SK-N-SH (cell line): ENCODE results near the gene ENPP7. TPM values are rescaled to one million over a fixed set of nuclear protein-coding genes. Genes with fewer than 3 reads are reported as not detected.

Source experiments
- CTCF ChIA-PET: fragments of 300-600, 350-600 bp; formaldehyde crosslinking; extraction: SDS; loops from one replicate; lab custom pipeline; 2021; lab: Yijun Ruan, JAX
- POLR2A ChIA-PET: fragments of 350-600 bp; sonication (Branson Sonifier 250); formaldehyde crosslinking; extraction: SDS; loops from one replicate; lab custom pipeline; 2020; ENCODE audit warnings: antibody characterized with exemption, inconsistent platforms; lab: Yijun Ruan, JAX
- DNase-seq: peaks from one replicate; pipeline ENCODE4 v3.0.0; 2012
- H2AFZ ChIP-seq: fragments of 200-600 bp; sonication (generic); 2 replicates; pipeline ENCODE4 v1.8.1; 2016; ENCODE audit warnings: antibody characterized with exemption, mild to moderate bottlenecking, low read depth
- H3F3A ChIP-seq: fragments of 200-600 bp; sonication (generic); replicated peaks from 2 replicates; pipeline ENCODE3; 2016; ENCODE audit warnings: antibody characterized with exemption, mild to moderate bottlenecking; ENCODE audit not compliant: insufficient read depth
- H3K27ac ChIP-seq, 2 experiments: fragments of 200-500 bp in 1 of 2; fragments of 200-600 bp in 1 of 2; sonication (Bioruptor generic) in 1 of 2; sonication (generic), shearing (Covaris generic) in 1 of 2; 2 replicates each; pipeline versions ENCODE4 v1.5.1 to v1.6.1; 2014 to 2016; ENCODE audit warnings: low read depth in 2 of 2, inconsistent platforms in 1 of 2, low read length in 1 of 2, mild to moderate bottlenecking in 1 of 2, mixed read lengths in 1 of 2
- H3K27me3 ChIP-seq: fragments of 200-600 bp; sonication (generic), shearing (Covaris generic); 2 replicates; pipeline ENCODE4 v1.6.1; 2016; ENCODE audit warnings: mixed run types; ENCODE audit not compliant: insufficient read depth
- H3K36me3 ChIP-seq, 2 experiments: fragments of 200-500 bp in 1 of 2; fragments of 200-600 bp in 1 of 2; sonication (Bioruptor generic) in 1 of 2; sonication (generic) in 1 of 2; replicated peaks in 1 of 2; 2 replicates each; pipeline versions ENCODE3 to v1.5.1; 2014 to 2016; ENCODE audit warnings: low read length in 1 of 2, mild to moderate bottlenecking in 1 of 2; ENCODE audit not compliant: insufficient read depth in 2 of 2, control insufficient read depth in 1 of 2
- H3K4me1 ChIP-seq, 2 experiments: fragments of 200-500 bp in 1 of 2; fragments of 200-600 bp in 1 of 2; sonication (Bioruptor generic) in 1 of 2; sonication (generic), shearing (Covaris generic) in 1 of 2; 2 replicates each; pipeline versions ENCODE4 v1.5.1 to v1.6.1; 2014 to 2016; ENCODE audit warnings: low read depth in 1 of 2, low read length in 1 of 2, mixed run types in 1 of 2; ENCODE audit not compliant: insufficient read depth in 2 of 2, control insufficient read depth in 1 of 2
- H3K4me2 ChIP-seq: fragments of 200-600 bp; sonication (generic), shearing (Covaris generic); 2 replicates; pipeline ENCODE4 v1.6.1; 2017; ENCODE audit warnings: mixed run types
- H3K4me3 ChIP-seq, 2 experiments: fragments of 200-500 bp in 1 of 2; fragments of 200-600 bp in 1 of 2; sonication (Bioruptor generic) in 1 of 2; sonication (generic), shearing (Covaris generic) in 1 of 2; 2 replicates each; pipeline versions ENCODE4 v1.5.1 to v1.8.1; 2014 to 2016; ENCODE audit warnings: low read depth in 2 of 2, inconsistent platforms in 1 of 2, low read length in 1 of 2, mild to moderate bottlenecking in 1 of 2, mixed read lengths in 1 of 2, moderate library complexity in 1 of 2
- H3K79me2 ChIP-seq: fragments of 200-600 bp; sonication (generic); 2 replicates; pipeline ENCODE4 v1.8.1; 2017; ENCODE audit warnings: mild to moderate bottlenecking; ENCODE audit not compliant: insufficient read depth
- H3K9ac ChIP-seq: fragments of 200-600 bp; sonication (generic); 2 replicates; pipeline ENCODE4 v1.6.1; 2017; ENCODE audit warnings: mixed run types
- H3K9me2 ChIP-seq: fragments of 200-600 bp; sonication (generic); 2 replicates; pipeline ENCODE4 v1.6.1; 2017; ENCODE audit warnings: mixed run types
- H3K9me3 ChIP-seq: fragments of 200-600 bp; sonication (generic); 2 replicates; pipeline ENCODE4 v1.6.1; 2017; ENCODE audit warnings: mixed run types, mild to moderate bottlenecking, moderate library complexity
- H4K20me1 ChIP-seq: fragments of 200-600 bp; sonication (generic); 2 replicates; pipeline ENCODE4 v1.6.1; 2017; ENCODE audit warnings: mild to moderate bottlenecking, mixed run types; ENCODE audit not compliant: insufficient read depth
- ELF1 ChIP-seq: IDR thresholded peaks from 2 replicates; pipeline ENCODE4 v1.4.0; 2012
- FOXJ3 ChIP-seq: sonication (generic); formaldehyde crosslinking; IDR thresholded peaks from 2 replicates; pipeline ENCODE4 v1.5.1; 2020; ENCODE audit warnings: mild to moderate bottlenecking, missing genetic modification reagents
- FOXM1 ChIP-seq: IDR thresholded peaks from 2 replicates; pipeline ENCODE4 v1.4.0; 2012; ENCODE audit warnings: low read depth, mild to moderate bottlenecking
- GATA2 ChIP-seq: sonication (generic); formaldehyde crosslinking; IDR thresholded peaks from 2 replicates; pipeline ENCODE4 v1.5.0; 2020; ENCODE audit warnings: mild to moderate bottlenecking, missing genetic modification reagents
- MEF2A ChIP-seq: IDR thresholded peaks from 2 replicates; pipeline ENCODE4 v1.4.0; 2012; ENCODE audit warnings: low read depth, borderline replicate concordance
- RCOR1 ChIP-seq: fragments of 150-350 bp; IDR thresholded peaks from 2 replicates; pipeline ENCODE4 v1.6.1; 2017; ENCODE audit warnings: antibody characterized with exemption, low read length
- RXRA ChIP-seq: IDR thresholded peaks from 2 replicates; pipeline ENCODE4 v1.4.0; 2012; ENCODE audit warnings: low read depth, mild to moderate bottlenecking, borderline replicate concordance
- SIN3A ChIP-seq: IDR thresholded peaks from 2 replicates; pipeline ENCODE4 v1.6.1; 2012; ENCODE audit warnings: low read depth, mild to moderate bottlenecking, low read length, moderate library complexity, borderline replicate concordance
- YY1 ChIP-seq: IDR thresholded peaks from 2 replicates; pipeline ENCODE4 v1.4.0; 2012; ENCODE audit warnings: low read depth, mild to moderate bottlenecking
- WGBS: methylation state at CpG from one replicate; pipeline ENCODE4 v1.1.6; 2017; ENCODE audit warnings: low lambda C conversion rate; 5-methylcytosine and 5-hydroxymethylcytosine counted together
- polyA plus RNA-seq, 3 experiments: library from polyadenylated mRNA; depleted of rRNA; stranded (reverse); fragments of >200 nt; gene quantifications; 2 replicates each; pipeline ENCODE4 v1.2.3, GENCODE V29; 2012
- TF ChIP-seq, protein P1 (sequence below): fragments of 150-350 bp; IDR thresholded peaks from 2 replicates; pipeline ENCODE4 v1.6.1; 2016; ENCODE audit warnings: mild to moderate bottlenecking, low read depth, low read length
- TF ChIP-seq, protein P2 (sequence below): IDR thresholded peaks from 2 replicates; pipeline ENCODE4 v1.4.0; 2012; ENCODE audit warnings: low read depth, borderline replicate concordance

Gene ENPP7
- polyA plus RNA-seq, 1 of the 3 experiments (the other 2 are of a cell fraction) = not detected

DNA sequence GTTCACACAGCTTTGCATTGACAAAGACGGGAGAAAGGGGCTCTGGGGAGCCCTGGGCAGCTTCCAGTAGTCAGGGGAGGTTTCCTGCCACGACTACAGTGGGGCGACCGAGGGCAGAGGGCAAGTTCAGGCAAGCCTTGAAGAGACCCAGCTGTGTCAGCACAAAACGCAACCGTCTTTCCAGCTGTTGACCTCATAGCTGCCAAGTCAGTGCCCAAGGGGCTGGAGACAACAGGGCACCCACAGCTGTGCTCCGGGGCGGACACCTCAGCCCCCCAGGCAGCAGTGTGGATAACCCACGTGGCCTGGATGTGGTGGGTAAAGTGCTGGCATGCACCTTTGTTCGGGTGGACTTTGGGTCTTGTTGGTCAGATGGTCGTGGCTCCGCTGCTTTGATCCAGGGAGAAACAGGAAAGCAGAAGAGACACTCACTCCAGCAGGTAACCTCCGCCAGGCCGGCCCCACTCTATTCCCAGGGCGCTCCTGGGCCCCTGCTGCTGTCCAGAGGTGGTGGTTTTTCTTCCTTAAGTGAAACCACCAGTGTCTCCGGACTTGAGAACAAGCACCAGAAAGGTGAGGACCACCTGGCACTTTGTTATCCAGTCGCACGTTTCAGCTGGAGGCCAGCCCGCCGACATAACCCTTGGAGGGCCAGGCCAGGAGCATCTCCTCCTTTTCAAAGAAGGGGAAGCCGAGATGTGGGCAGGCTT is 29.6 kb downstream of the ENPP7 start:
- DNase-seq = no peak
- WGBS = 88% methylated on average over 21 of the region's 21 CpGs
- no peak overlapping the region for H3K4me3 ChIP-seq
- H3K9me2 ChIP-seq = no peaks in the 10 kb centered on the region
- H3K9ac ChIP-seq = no peak overlapping the region
- H3K9me3 ChIP-seq = no peaks in the 10 kb centered on the region
- H3K27ac ChIP-seq = no peak overlapping the region
- no peaks in the 10 kb centered on the region for H3K36me3 ChIP-seq
- H2AFZ ChIP-seq = no peak overlapping the region
- no peaks in the 10 kb centered on the region for H3F3A ChIP-seq
- no peaks in the 10 kb centered on the region for H4K20me1 ChIP-seq
- no peaks in the 10 kb centered on the region for H3K4me1 ChIP-seq
- H3K27me3 ChIP-seq = peaks cover 3% of the 10 kb centered on the region; the same call in 1 of the 2 replicates
- TF ChIP-seq ELF1 (no peak), FOXM1 (no peak)
- TF ChIP-seq, protein P1, sequence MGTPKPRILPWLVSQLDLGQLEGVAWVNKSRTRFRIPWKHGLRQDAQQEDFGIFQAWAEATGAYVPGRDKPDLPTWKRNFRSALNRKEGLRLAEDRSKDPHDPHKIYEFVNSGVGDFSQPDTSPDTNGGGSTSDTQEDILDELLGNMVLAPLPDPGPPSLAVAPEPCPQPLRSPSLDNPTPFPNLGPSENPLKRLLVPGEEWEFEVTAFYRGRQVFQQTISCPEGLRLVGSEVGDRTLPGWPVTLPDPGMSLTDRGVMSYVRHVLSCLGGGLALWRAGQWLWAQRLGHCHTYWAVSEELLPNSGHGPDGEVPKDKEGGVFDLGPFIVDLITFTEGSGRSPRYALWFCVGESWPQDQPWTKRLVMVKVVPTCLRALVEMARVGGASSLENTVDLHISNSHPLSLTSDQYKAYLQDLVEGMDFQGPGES = no peak
- ChIA-PET CTCF (interaction anchor here (0.8 to 2.5 kb wide), 6 partner anchors 15 to 359 kb away, joined by 3 to 10 read pairs (median 4); no protein-coding TSS in a partner anchor), POLR2A (no interaction called here)
- no peaks in the 10 kb centered on the region for H3K79me2 ChIP-seq
- no peak overlapping the region for H3K4me2 ChIP-seq

DNA sequence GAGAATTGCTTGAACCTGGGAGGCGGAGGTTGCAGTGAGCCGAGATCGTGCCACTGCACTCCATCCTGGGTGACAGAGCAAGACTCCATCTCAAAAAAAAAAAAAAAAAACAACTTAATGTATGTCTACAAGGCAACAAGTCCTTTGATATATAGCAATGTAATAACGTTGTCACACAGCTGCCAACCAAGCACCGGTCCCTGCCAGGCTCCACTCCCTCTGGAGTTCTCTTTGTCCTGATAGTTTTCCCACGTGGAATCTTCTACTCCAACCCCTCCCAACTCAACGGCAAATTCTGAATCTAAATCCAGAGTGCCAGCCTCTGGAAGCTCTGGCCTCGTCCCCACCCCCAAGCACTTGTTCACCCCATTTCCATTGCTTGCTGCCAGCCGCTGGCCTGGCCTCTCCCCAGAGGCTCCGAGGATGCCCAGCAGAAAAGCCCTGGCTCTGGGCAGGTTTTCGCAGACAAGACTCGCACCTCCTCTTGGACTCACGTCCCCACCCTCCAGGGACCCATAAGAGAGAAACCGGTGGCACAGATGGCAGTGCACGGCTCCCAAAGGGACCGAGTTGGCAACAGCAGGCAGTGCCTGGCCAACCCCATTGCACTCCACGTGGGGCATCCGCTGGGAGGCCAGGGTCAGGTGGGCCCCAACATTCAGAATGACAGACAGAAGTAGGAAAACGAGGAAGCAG is 31.3 kb downstream of the ENPP7 start:
- H2AFZ ChIP-seq = no peak overlapping the region
- CTCF ChIA-PET = interaction anchor here (1.2 to 4.9 kb wide), 4 partner anchors 13 to 16 kb away, joined by 4 to 23 read pairs (median 6); no protein-coding TSS in a partner anchor
- no peak overlapping the region for H3K4me3 ChIP-seq
- H3K27ac ChIP-seq = no peak overlapping the region
- POLR2A ChIA-PET = no interaction called here
- H4K20me1 ChIP-seq = no peaks in the 10 kb centered on the region
- H3K4me2 ChIP-seq = no peak overlapping the region
- H3K9me2 ChIP-seq = no peaks in the 10 kb centered on the region
- 76% methylated on average over 19 of the region's 19 CpGs for WGBS
- no peaks in the 10 kb centered on the region for H3K4me1 ChIP-seq
- H3K9ac ChIP-seq = no peak overlapping the region
- H3K79me2 ChIP-seq = no peaks in the 10 kb centered on the region
- DNase-seq = no peak
- TF ChIP-seq, protein P2, sequence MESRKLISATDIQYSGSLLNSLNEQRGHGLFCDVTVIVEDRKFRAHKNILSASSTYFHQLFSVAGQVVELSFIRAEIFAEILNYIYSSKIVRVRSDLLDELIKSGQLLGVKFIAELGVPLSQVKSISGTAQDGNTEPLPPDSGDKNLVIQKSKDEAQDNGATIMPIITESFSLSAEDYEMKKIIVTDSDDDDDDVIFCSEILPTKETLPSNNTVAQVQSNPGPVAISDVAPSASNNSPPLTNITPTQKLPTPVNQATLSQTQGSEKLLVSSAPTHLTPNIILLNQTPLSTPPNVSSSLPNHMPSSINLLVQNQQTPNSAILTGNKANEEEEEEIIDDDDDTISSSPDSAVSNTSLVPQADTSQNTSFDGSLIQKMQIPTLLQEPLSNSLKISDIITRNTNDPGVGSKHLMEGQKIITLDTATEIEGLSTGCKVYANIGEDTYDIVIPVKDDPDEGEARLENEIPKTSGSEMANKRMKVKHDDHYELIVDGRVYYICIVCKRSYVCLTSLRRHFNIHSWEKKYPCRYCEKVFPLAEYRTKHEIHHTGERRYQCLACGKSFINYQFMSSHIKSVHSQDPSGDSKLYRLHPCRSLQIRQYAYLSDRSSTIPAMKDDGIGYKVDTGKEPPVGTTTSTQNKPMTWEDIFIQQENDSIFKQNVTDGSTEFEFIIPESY = no peak
- no peak for TF ChIP-seq MEF2A
- no peak for TF ChIP-seq RXRA
- no peak for TF ChIP-seq YY1
- TF ChIP-seq GATA2 (CRISPR knock-in tag) = no peak
- TF ChIP-seq SIN3A = no peak
- TF ChIP-seq RCOR1 = no peak
- TF ChIP-seq FOXJ3 (CRISPR knock-in tag) = no peak
- no peaks in the 10 kb centered on the region for H3K36me3 ChIP-seq
- no peaks in the 10 kb centered on the region for H3K9me3 ChIP-seq
- no peaks in the 10 kb centered on the region; the same call in 1 of the 2 replicates for H3K27me3 ChIP-seq
- H3F3A ChIP-seq = no peaks in the 10 kb centered on the region
